ENCODE results near the gene RFX5.

The RFX5 gene

GRCh38 chr1:151311011-151311410 is 36.0 kb downstream of the RFX5 start:
- H3K4me3 ChIP-seq (ENCODE audit: control insufficient read depth, low read depth, low read length): no peak overlapping the region
- no peak for TF ChIP-seq CTCF (IDR thresholded peaks at IDR 0.05; ENCODE audit: control insufficient read depth, insufficient read depth, low read depth, low read length, missing control alignments)
- no peak for DNase-seq (ENCODE audit: low read depth)

- no peak for DNase-seq (ENCODE audit: low read depth)
- no peak overlapping the region for H3K4me3 ChIP-seq (ENCODE audit: control insufficient read depth, low read depth, low read length)
- TF ChIP-seq CTCF (IDR thresholded peaks at IDR 0.05; ENCODE audit: control insufficient read depth, insufficient read depth, low read depth, low read length, missing control alignments): no peak
These were observed 37.2 kb downstream of the RFX5 start for GRCh38 chr1:151309811-151310323.

GRCh38 chr1:151294742-151295462 is 52.1 kb downstream of the RFX5 start:
- no peak for TF ChIP-seq CTCF (IDR thresholded peaks at IDR 0.05; ENCODE audit: control insufficient read depth, insufficient read depth, low read depth, low read length, missing control alignments)
- no peak for DNase-seq (ENCODE audit: low read depth)
- H3K4me3 ChIP-seq (ENCODE audit: control insufficient read depth, low read depth, low read length): no peak overlapping the region

- no peak for TF ChIP-seq CTCF (IDR thresholded peaks at IDR 0.05; ENCODE audit: control insufficient read depth, insufficient read depth, low read depth, low read length, missing control alignments)
- no peak for DNase-seq (ENCODE audit: low read depth)
- H3K4me3 ChIP-seq (ENCODE audit: control insufficient read depth, low read depth, low read length): no peak overlapping the region
These were observed 54.0 kb downstream of the RFX5 start for GRCh38 chr1:151293093-151293492.

GRCh38 chr1:151292207-151293030 is 54.6 kb downstream of the RFX5 start:
- DNase-seq (ENCODE audit: low read depth): no peak
- peak; percentile 6 for TF ChIP-seq CTCF (IDR thresholded peaks at IDR 0.05; ENCODE audit: control insufficient read depth, insufficient read depth, low read depth, low read length, missing control alignments)
- H3K4me3 ChIP-seq (ENCODE audit: control insufficient read depth, low read depth, low read length): no peak overlapping the region

- DNase-seq (ENCODE audit: low read depth): no peak
These were observed 56.2 kb downstream of the RFX5 start for GRCh38 chr1:151290709-151291303.

More at GRCh38 chr1:151290709-151291303, 56.2 kb downstream of the RFX5 start:
- TF ChIP-seq CTCF (IDR thresholded peaks at IDR 0.05; ENCODE audit: control insufficient read depth, insufficient read depth, low read depth, low read length, missing control alignments): no peak
- no peak overlapping the region for H3K4me3 ChIP-seq (ENCODE audit: control insufficient read depth, low read depth, low read length)

All from AG09309 (cell line).